A673 (cell line): ENCODE data around the gene PPP2R2D. TPM values are rescaled to one million over a fixed set of nuclear protein-coding genes. Genes with fewer than 3 reads are reported as not detected.

ENCODE experiments used
- BruUV-seq: library from RNA; stranded (reverse); fragments of 400-500 nt; replicated peaks from 2 replicates; lab custom pipeline; 2021; lab: Mats Ljungman, UMichigan
- CTCF ChIA-PET: fragments of 300-600 bp; sonication (Branson Sonifier 250); formaldehyde crosslinking; loops from one replicate; lab custom pipeline; 2022; ENCODE audit warnings: antibody characterized with exemption; lab: Charles Lee
- POLR2A ChIA-PET: fragments of 300-600 bp; sonication (Branson Sonifier 250); formaldehyde crosslinking; loops from one replicate; lab custom pipeline; 2022; ENCODE audit warnings: antibody characterized with exemption; ENCODE audit not compliant: low non-redundant PET; lab: Charles Lee
- DNase-seq: peaks from one replicate; pipeline ENCODE4 v3.0.0-alpha.2; 2015; ENCODE audit warnings: low spot score
- H3K27ac ChIP-seq: fragments of 200-600 bp; sonication (generic); 2 replicates; pipeline ENCODE4 v1.5.1; 2016; ENCODE audit warnings: mixed run types, low read depth, mild to moderate bottlenecking, mixed read lengths, antibody characterized with exemption, low read length; ENCODE audit not compliant: poor library complexity, severe bottlenecking
- H3K27me3 ChIP-seq: fragments of 200-600 bp; sonication (generic); replicated peaks from 2 replicates; pipeline ENCODE4 v1.6.1; 2017; ENCODE audit warnings: mixed run types, low read depth, mild to moderate bottlenecking, mixed read lengths, antibody characterized with exemption, low read length; ENCODE audit not compliant: insufficient read depth, poor library complexity
- H3K36me3 ChIP-seq: fragments of 200-600 bp; sonication (generic); 2 replicates; pipeline ENCODE4 v1.6.1; 2016; ENCODE audit warnings: mixed run types, mild to moderate bottlenecking, mixed read lengths, antibody characterized with exemption, low read length; ENCODE audit not compliant: insufficient read depth, poor library complexity, severe bottlenecking
- H3K4me1 ChIP-seq: fragments of 200-600 bp; sonication (generic); 2 replicates; pipeline ENCODE4 v1.6.1; 2017; ENCODE audit warnings: mixed run types, mild to moderate bottlenecking, mixed read lengths, antibody characterized with exemption, low read length; ENCODE audit not compliant: insufficient read depth, poor library complexity, severe bottlenecking
- H3K4me3 ChIP-seq: fragments of 200-600 bp; sonication (generic); 2 replicates; pipeline ENCODE4 v1.5.1; 2016; ENCODE audit warnings: low read depth, mixed run types, mild to moderate bottlenecking, mixed read lengths, low read length; ENCODE audit not compliant: poor library complexity, severe bottlenecking
- H3K9me3 ChIP-seq: fragments of 200-600 bp; sonication (generic); 2 replicates; pipeline ENCODE4 v1.6.1; 2016; ENCODE audit warnings: mixed run types, low read depth, mild to moderate bottlenecking, mixed read lengths, antibody characterized with exemption, low read length; ENCODE audit not compliant: poor library complexity, severe bottlenecking
- EZH2 ChIP-seq: fragments of 200-600 bp; sonication (generic); IDR thresholded peaks from 2 replicates; pipeline ENCODE4 v1.6.1; 2017; ENCODE audit warnings: borderline replicate concordance, low read depth, mild to moderate bottlenecking, mixed read lengths, antibody characterized with exemption, low read length; ENCODE audit not compliant: poor library complexity, severe bottlenecking
- intact Hi-C: fragments of 100-400 bp; cut with micrococcal nuclease; formaldehyde crosslinking; loops from one replicate; pipeline ENCODE4 v1.10.0; 2022; ENCODE audit not compliant: unreplicated experiment
- total RNA-seq: library from RNA; stranded (reverse); gene quantifications from 2 replicates; pipeline ENCODE4 v1.2.3, GENCODE V29; 2021
- TF ChIP-seq, protein P1 (sequence below): fragments of 300-800, 200-600 bp; sonication (generic); conservative IDR thresholded peaks from 2 replicates; pipeline ENCODE4 v1.5.1; 2017; ENCODE audit warnings: low read depth, mild to moderate bottlenecking, antibody characterized with exemption, low read length, moderate library complexity, mixed read lengths

Gene PPP2R2D
- total RNA-seq, 1 experiment from 2014 or later, result 49.1 TPM

GRCh38 chr10:131934769-131935168 lies 34.0 kb downstream of the PPP2R2D start:
- intact Hi-C loops, result no loop called here
- no peak for DNase-seq
- peak overlapping the region; percentile 3 for H3K27ac ChIP-seq
- H3K4me3 ChIP-seq, result no peak overlapping the region
- no peak for TF ChIP-seq EZH2
- TF ChIP-seq, protein P1, sequence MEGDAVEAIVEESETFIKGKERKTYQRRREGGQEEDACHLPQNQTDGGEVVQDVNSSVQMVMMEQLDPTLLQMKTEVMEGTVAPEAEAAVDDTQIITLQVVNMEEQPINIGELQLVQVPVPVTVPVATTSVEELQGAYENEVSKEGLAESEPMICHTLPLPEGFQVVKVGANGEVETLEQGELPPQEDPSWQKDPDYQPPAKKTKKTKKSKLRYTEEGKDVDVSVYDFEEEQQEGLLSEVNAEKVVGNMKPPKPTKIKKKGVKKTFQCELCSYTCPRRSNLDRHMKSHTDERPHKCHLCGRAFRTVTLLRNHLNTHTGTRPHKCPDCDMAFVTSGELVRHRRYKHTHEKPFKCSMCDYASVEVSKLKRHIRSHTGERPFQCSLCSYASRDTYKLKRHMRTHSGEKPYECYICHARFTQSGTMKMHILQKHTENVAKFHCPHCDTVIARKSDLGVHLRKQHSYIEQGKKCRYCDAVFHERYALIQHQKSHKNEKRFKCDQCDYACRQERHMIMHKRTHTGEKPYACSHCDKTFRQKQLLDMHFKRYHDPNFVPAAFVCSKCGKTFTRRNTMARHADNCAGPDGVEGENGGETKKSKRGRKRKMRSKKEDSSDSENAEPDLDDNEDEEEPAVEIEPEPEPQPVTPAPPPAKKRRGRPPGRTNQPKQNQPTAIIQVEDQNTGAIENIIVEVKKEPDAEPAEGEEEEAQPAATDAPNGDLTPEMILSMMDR, result no peak
- peaks cover 26% of the 10 kb centered on the region for H3K36me3 ChIP-seq
- H3K9me3 ChIP-seq, result no peaks in the 10 kb centered on the region
- H3K4me1 ChIP-seq, result peaks cover 16% of the 10 kb centered on the region
- BruUV-seq, result no TSS peak
- ChIA-PET CTCF (interaction anchor here (0.5 kb wide), 1 partner anchor 58 kb away, joined by 6 read pairs; no protein-coding TSS in a partner anchor), POLR2A (no interaction called here)
- H3K27me3 ChIP-seq, result no peaks in the 10 kb centered on the region

DNA sequence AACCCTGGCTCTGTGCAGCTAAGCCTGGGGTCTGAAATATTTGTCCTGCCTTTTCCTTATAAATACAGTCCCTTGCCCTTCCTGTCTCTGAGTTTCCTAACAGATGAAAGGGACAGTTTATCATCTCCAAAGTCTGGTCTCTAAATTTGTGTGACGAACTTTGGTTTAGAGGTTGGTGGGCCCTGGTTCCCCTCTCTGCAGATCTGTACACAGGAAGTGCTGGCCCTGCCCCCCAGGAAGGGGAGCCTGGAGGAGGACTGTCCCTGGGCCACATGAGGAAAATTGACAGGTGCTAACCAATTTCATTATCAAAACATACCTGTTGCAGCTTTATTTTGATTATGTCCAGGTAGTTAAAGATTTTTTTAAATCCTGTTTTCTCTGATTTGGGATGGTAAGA lies 34.5 kb downstream of the PPP2R2D start:
- H3K4me3 ChIP-seq, result no peak overlapping the region
- peaks cover 30% of the 10 kb centered on the region for H3K36me3 ChIP-seq
- peak overlapping the region; percentile 3 for H3K27ac ChIP-seq
- ChIA-PET POLR2A (no interaction called here), CTCF (interaction anchor here (0.5 kb wide), 1 partner anchor 58 kb away, joined by 6 read pairs; no protein-coding TSS in a partner anchor)
- H3K4me1 ChIP-seq, result peaks cover 16% of the 10 kb centered on the region
- H3K9me3 ChIP-seq, result no peaks in the 10 kb centered on the region
- TF ChIP-seq, protein P1, result no peak
- no peak for TF ChIP-seq EZH2
- no peak for DNase-seq
- intact Hi-C loops, result no loop called here
- H3K27me3 ChIP-seq, result no peaks in the 10 kb centered on the region
- no TSS peak for BruUV-seq

- DNase-seq, result no peak
- Histone ChIP-seq H3K4me1 (peaks cover 12% of the 10 kb centered on the region), H3K4me3 (no peak overlapping the region), H3K36me3 (peaks cover 41% of the 10 kb centered on the region), H3K9me3 (no peaks in the 10 kb centered on the region), H3K27ac (no peak overlapping the region), H3K27me3 (no peaks in the 10 kb centered on the region)
- no TSS peak for BruUV-seq
- TF ChIP-seq EZH2, result no peak
- intact Hi-C loops, result no loop called here
- POLR2A ChIA-PET, result no interaction called here
- CTCF ChIA-PET, result no interaction called here
These were observed 35.5 kb downstream of the PPP2R2D start for GRCh38 chr10:131936294-131936693.

- no peak overlapping the region for H3K4me3 ChIP-seq
- peaks cover 12% of the 10 kb centered on the region for H3K4me1 ChIP-seq
- TF ChIP-seq, protein P1, result no peak
- TF ChIP-seq EZH2, result no peak
- H3K27me3 ChIP-seq, result no peaks in the 10 kb centered on the region
- POLR2A ChIA-PET, result no interaction called here
- intact Hi-C loops, result no loop called here
- CTCF ChIA-PET, result no interaction called here
- peaks cover 45% of the 10 kb centered on the region for H3K36me3 ChIP-seq
- no peak overlapping the region for H3K27ac ChIP-seq
- DNase-seq, result no peak
- no peaks in the 10 kb centered on the region for H3K9me3 ChIP-seq
- BruUV-seq, result no TSS peak
These were observed 35.9 kb downstream of the PPP2R2D start for GRCh38 chr10:131936736-131937135.
